Measurements from ENCODE around the gene ADGRE1.
"Not testable (repeated sequence)": the region's sequence is repeated elsewhere in the genome, so short reads cannot be mapped to it uniquely, and the experiment has no call there.

Gene ADGRE1, protein sequence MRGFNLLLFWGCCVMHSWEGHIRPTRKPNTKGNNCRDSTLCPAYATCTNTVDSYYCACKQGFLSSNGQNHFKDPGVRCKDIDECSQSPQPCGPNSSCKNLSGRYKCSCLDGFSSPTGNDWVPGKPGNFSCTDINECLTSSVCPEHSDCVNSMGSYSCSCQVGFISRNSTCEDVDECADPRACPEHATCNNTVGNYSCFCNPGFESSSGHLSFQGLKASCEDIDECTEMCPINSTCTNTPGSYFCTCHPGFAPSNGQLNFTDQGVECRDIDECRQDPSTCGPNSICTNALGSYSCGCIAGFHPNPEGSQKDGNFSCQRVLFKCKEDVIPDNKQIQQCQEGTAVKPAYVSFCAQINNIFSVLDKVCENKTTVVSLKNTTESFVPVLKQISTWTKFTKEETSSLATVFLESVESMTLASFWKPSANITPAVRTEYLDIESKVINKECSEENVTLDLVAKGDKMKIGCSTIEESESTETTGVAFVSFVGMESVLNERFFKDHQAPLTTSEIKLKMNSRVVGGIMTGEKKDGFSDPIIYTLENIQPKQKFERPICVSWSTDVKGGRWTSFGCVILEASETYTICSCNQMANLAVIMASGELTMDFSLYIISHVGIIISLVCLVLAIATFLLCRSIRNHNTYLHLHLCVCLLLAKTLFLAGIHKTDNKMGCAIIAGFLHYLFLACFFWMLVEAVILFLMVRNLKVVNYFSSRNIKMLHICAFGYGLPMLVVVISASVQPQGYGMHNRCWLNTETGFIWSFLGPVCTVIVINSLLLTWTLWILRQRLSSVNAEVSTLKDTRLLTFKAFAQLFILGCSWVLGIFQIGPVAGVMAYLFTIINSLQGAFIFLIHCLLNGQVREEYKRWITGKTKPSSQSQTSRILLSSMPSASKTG

DNA sequence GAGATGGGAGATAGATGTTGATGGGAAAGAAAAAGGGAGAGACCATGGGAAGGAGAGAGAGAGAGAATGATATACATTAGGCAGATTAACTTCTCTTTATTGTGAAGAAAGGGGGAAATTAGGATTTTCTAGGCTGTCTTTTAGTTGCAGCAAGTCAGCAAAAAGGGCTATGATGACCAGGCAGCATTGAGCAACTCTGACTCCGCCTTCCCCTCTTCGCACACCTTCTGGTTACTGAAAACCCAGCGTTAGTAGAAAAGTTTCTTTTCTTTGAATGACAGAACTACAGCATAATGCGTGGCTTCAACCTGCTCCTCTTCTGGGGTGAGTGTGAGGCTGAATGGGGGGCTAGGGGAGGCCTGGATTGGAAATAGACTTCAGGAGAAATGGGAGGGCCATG is at the start of gene ADGRE1:
Gene ADGRE1 (plus strand): TSS at position 264 of the 400 bp plus-strand sequence. CDS start 30 bp downstream, at position 294.
- DNase-seq, result no peak

DNA sequence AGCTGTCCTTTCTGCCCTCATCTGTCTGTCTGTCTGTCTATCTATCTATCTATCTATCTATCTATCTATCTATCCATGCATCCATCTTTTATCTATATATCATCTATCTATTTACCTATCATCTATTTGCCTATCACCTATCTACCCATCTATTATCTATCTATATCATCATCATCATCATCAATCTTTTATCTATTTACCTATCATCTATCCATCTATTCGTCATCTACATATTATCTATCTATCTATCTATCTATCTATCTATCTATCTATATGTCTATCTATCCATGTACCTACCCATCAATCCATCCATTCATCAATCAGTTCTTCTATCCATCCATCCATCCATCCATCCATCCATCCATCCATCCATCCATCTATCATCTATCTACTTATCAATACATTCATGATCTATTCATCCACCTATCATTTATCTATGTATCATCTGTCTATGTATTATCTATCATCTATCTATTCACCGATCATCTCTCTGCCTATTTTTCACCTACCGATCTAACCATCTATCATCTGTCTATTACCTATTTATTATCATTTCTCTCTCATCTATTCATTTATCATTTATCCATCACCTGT is 49.2 kb upstream of the ADGRE1 start:
- no peak for DNase-seq

DNA sequence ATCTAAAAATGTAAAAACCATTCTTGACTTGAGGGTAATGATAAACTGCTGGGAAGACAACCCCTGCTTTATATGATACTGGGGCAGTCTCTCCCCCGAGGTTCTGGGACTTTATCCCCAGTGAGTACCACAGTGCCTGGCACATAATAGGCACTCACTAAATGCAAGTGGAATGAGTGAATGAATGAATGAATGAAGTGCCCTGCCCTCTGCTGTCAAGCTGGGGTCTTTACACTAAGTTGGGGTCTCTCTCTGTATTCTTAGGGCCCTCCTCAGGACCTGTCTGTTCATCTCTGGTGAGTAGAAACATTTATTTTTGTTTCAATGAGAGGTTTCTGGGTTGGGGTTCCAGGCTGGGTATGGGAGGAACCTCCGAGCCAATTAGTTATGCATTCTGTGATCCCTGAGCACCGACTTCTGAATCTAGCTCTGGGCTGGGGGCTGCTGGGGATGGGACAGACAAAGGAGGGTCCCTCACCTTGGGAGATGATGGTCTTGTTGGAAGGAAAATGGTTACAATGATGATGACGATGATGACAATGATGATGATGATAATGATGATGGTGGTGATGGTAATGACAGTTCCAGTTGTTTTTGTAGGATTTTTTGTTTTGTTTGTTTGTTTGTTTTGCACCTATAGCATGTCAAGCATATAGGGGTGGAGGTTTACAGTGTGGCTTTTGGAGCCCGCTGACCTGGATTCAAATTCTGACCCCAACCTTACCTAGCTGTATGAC is 44.3 kb upstream of the ADGRE1 start:
- no peak for DNase-seq

DNA sequence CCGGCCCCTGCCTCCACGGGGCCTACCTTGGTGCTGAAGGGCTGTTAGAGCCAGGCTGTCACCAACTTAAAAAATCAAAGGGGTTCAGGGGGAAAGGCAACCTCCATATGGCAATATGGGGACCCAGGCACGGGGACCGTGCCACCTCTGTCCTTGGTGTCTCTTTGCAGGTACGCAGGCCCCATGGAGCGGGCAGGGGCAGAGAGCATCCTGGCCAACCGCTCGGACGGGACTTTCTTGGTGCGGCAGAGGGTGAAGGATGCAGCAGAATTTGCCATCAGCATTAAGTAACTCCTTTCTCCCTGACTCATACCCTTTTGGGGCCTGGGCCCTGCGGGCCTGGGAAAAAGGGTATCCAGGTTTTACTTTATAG is 39.6 kb upstream of the ADGRE1 start:
- DNase-seq, result no peak

DNA sequence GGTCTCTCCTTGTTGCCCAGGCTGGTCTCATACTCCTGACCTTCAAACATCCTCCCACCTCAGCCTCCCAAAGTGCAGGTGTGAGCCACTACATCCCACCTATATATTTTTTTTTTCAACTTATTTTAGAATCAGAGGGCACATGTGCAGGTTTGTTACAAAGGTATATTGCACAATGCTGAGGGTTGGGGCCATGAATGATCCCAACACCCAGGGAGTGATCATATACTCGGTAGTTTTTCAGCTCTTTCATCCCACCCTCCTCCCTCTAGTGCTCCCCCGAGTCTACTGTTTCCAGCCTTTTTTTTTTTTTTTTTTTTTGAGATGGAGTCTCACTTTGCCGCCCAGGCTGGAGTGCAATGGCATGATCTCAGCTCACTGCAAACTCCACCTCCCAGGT is 38.4 kb upstream of the ADGRE1 start:
- no peak for DNase-seq

DNA sequence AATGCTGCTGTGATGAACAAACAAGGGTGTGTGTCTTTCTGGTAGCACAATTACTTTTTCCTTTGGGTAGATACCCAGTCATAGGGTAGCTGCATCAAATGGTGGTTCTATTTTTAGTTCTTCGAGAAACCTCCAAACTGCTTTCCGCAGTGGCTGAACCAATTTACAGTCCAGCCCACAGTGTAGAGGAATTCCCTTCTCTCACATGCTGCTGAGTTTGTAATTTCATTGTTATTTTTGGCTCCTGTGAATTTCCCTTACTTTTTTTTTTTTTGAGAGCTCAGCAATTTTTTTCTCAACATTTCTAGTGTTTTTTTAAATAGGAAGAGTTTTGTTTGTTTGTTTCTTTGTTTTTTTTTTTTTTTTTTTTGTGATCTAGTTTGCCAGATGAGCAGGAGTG is 37.5 kb upstream of the ADGRE1 start:
- DNase-seq, result no peak

DNA sequence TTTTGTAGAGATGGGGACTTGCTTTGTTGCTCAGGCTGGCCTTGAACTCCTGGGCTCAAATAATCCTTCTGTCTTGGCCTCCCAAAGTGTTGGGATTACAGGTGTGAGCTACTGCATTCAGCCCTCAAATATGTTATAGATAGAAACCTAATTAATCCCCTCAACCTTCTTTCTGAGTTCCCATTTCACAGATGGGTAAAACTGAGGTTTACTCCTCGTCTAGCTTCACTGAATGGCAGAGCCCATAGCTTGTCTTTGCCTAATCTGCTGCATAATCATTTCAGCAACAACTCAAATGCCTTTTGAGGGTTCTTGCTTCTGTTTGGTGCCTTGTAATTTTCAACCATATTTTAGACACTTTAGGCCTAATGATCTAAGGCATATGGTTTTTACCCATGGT is 36.0 kb upstream of the ADGRE1 start:
- DNase-seq, result no peak

DNA sequence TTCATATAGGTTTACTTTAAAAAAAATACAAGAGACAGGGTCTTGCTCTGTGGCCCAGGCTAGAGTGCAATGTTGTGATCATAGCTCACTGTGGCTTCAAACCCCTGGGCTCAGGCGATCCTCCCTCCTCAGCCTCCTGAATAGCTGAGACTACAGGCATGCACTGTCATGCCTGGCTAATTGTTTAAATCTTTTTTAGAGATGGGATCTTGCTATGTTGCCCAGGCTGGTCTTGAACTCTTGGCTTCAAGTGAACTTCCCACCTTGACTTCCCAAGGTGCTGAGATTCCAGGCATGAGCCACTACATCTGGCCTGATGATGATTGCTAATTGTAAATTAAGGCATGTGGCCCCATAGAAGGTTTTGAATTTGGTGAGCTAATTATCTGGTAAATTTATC is 35.4 kb upstream of the ADGRE1 start:
- no peak for DNase-seq

DNA sequence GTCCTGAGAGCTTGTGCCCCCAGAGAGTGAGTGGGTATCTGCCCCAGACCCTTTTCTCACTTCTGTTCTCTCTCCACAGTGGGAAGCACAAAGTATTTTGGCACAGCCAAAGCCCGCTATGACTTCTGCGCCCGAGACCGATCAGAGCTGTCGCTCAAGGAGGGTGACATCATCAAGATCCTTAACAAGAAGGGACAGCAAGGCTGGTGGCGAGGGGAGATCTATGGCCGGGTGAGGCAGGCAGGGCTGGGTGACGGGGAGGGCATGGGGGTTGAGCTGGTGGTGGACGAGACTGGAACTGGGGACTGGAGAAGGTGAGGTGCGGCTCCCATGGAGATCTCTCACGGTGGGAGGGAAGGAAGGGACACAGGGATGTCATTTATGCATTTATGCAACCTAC is 33.5 kb upstream of the ADGRE1 start:
- no peak for DNase-seq

DNA sequence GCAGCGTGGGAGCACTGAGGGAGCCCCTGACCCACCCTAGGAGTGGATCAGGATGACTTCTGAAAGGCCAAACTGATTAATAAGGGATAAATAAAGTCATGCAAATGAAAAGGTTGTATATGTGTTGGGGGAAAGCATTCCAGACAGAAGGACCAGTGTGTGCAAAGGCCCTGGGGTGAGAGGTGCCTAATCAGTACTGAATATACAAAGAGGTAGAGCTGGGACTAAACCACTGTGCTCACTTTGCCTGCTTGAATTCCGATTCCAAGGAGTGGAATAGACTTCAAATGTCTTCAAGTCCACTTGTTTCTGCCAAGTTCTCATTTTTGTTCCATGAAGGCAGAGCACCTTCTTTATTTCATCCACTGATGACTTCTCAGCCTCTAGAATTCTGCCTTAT is 32.6 kb upstream of the ADGRE1 start:
- DNase-seq, result no peak

DNA sequence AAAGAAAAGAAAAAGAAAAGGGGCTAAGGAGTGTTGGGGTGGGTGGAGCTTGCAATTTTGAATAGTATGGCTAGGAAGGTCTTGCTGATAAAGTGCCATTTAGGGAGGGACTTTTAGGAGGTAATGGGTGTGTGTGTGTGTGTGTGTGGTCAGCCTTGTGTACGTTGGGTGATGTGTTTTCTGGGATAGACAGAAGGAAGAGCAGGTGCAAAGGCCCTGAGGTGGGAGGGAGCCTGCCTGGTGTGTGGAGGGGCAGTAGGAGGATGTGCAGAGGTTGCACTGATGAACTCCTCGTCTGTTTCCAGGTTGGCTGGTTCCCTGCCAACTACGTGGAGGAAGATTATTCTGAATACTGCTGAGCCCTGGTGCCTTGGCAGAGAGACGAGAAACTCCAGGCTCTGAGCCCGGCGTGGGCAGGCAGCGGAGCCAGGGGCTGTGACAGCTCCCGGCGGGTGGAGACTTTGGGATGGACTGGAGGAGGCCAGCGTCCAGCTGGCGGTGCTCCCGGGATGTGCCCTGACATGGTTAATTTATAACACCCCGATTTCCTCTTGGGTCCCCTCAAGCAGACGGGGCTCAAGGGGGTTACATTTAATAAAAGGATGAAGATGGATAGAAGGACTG is 30.5 kb upstream of the ADGRE1 start:
- no peak for DNase-seq

DNA sequence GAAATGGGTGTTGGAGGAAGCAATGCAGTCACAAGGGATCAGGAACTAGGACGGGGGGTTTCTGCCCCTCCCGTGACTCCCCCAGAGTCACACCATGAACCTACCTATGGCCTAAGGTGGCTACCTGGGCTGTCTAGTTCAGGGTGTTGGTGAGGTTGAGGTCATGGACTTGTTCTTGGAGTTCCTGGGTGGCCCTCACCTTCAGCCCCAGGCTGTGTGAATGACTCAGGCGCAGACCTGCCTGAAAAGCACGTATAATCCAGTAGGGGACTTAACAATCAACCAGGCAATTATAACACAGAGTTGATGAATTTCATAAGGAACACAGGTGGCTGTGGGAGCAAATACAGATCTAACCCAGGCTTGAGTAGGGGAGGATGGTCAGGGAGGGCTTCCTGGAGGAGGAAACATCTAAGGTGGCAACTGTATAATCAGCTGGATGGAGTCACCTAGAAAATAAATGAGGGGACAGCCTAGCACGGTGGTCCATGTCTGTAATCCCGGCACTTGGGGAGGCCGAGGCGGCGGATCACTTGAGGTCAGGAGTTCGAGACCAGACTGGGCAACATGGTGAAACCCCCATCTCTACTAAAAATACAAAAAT is 25.6 kb upstream of the ADGRE1 start:
- DNase-seq, result no peak

DNA sequence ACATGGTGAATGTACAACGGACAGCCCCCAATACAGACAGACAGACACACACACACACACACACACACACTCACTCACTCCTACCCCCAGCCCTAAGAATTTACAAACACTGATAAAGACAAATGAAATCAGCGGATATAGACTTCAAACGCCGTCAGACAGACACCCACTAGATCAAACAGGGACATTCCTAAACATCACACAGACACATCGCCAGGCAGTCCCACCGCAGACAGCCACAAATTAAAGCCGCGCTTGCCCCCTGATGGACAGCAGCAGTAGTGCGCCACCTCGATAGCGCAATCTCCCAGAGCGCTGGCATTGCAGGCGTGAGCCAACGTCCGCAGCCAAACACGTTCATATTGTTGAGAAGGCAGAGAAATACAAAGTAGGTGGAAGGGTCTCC is 24.7 kb upstream of the ADGRE1 start:
- DNase-seq, result peak; percentile 95

DNA sequence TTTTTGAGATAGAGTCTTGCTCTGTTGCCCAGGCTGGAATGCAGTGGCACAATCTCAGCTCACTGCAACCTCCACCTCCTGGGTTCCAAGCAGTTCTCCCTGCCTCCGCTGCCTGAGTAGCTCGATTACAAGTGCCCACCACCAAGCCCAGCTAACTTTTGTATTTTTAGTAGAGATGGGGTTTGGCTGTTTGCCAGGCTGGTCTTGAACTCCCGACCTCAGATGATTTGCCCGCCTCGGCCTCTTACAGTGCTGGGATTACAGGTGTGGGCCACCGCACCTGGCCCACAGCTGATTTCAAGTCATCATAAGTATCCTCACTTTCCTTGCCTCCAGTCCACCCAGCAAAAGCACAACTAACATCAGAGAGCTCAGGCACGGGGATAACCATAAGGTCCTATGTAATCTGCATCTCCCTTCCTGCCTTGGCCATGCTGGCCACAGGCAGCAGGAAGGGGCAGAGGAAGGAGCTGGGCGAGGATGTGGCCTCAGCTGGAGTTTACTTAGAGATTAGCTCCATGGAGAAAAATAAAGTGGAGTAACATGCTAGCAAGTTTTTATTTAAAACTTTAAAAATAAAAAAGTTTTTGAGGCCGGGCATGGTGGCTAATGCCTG is 22.9 kb upstream of the ADGRE1 start:
- DNase-seq, result no peak

DNA sequence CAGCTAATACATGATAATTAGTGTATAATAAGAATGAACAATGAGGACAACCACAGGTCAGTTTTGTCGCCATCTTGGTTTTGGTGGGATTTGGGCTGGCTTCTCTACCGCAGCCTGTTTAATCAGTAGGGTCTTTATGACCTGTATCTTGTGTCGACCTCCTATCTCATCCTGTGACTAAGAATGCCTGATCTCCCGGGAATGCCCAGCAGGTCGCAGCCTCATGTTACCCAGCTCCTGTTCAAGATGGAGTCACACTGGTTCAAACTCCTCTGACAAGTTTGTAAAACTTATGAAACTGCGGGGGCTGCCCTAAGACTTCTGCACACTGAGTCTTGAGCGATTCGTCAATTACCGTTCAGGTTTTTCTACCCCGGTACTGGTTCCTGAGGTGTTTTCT is 21.5 kb upstream of the ADGRE1 start:
- no peak for DNase-seq

DNA sequence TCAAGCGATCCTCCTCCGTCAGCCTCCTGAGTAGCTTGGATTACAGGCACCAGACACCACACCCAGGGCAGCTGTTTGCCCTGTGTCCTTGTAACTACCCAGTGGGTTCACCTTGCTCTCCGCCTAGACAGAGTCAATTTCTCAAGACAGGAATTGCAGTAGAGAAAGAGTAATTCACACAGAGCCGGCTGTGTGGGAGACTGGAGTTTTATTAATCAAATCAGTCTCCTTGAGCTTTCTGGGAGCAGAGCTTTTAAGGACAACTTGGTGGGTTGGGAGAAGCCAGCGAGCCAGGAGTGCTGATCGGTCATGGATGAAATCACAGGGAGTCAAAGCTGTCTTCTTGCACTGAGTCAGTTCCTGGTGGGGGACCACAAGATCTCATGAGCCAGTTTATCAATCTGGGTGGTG is 20.6 kb upstream of the ADGRE1 start:
- no peak for DNase-seq

DNA sequence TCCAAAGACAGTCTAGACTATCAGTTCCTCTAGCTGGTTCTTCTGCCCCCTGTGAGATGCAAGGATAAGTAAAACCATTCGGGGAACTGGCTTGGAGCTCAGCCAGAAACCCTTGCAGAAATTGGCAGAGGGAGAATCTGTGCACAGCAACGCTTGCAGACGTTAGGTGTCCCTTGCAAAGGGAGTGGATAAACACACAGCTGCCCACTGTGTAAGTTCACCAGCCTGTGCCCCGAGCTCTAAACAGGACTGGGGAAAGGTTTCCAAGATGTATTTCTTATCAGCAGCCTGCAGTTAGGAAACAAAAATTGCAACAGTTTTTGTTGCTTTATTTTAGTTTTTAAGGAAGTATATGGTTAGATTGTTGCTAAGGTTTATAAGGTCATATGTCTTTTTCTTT is 19.0 kb upstream of the ADGRE1 start:
- DNase-seq, result no peak

DNA sequence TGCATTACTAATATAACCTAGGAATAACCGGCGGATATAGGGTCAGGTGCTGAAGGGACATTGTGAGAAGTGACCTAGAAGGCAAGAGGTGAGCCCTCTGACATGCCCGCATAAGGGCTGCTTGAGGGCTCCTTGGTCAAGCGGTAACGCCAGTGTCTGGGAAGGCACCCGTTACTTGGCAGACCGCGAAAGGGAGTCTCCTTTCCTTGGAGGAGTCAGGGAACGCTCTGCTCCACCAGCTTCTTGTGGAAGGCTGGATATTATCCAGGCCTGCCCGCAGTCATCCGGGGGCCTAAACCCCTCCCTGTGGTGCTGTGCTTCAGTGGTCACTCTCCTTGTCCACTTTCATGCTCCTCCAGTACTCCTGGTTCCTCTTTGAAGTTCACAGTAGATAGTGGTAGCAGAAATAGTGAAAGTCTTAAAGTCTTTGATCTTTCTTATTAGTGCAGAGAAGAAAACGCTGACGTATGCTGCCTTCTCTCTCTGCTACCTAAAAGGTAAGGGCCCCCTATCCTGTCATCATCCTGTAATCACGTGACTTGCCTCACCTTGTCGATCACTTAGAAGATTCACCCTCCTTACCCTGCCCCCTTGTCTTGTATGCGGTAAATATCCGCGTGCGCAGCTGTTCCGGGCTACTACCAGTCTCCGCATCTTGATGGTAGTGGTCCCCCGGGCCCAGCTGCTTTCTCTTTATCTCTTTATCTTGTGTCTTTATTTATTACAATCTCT is 18.1 kb upstream of the ADGRE1 start:
- not testable (repeated sequence) for DNase-seq

DNA sequence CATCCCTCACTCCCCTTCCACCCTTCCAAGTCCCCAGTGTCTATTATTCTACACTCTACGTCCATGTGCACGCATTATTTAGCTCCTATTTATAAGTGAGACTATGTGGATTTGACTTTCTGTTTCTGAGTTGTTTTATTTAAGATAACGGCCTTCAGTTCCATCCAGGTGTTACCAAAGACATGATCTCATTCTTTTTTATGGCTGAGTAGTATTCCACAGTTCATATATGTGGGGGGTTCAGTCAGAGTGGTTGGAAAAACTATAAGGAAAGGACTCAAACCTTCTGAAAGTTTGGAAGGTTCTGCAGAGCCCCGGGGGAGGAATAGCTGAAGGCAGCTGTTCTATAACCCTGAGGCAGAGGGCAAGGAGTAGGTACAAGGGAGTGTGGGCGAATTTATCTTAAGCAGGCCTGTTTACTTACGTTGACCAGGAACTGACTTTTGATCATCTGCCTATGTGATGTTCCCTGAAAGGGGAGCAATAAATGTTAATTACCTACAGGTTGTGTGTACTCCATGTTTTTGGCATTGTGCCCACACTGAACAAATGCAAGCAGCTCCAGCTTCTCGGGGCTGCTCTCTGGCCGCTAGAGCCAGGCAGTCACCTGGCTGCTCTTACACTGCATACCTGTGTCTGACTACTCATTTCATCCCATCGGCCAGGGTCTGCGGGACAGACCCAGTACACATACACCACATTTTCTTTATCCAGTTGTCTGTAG is 13.5 kb upstream of the ADGRE1 start:
- no peak for DNase-seq

DNA sequence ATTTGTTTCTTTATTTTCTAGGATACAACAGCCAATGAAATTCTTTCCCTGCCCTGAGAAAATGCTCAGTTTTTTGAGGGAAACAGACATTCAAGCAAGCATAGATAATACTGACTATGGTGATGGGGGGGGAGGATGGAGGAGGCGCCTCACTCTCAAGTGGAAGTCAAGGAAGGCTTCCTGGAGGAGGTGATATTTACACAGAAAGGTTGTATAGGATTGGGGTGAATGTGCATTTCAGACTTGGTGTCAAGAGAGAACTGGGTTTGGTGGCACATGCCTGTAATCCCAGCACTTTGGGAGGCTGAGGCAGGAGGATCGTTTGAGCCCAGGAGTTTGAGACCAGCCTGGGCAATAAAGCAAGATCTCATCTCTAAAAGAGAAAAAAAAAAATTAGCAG is 12.2 kb upstream of the ADGRE1 start:
- no peak for DNase-seq
